GM23338 (cell line): ENCODE results near the gene CD1D. TPM values are rescaled to one million over a fixed set of nuclear protein-coding genes. Genes with fewer than 3 reads are reported as not detected.

Experiments used
- ATAC-seq: fragments of 200-7000 bp; cut with Tn5 transposase; 3 replicates; pipeline ENCODE4 v1.9.1; 2020
- DNase-seq: peaks from one replicate; pipeline ENCODE4 v3.0.0-alpha.2; 2015; ENCODE audit warnings: low spot score
- H2AFZ ChIP-seq: fragments of 200-600 bp; sonication (generic); 2 replicates; pipeline ENCODE4 v1.8.0; 2016; ENCODE audit warnings: antibody characterized with exemption, mild to moderate bottlenecking, moderate library complexity
- H3F3A ChIP-seq: fragments of 200-600 bp; sonication (generic); replicated peaks from 2 replicates; pipeline ENCODE4 v1.8.0; 2017; ENCODE audit warnings: antibody characterized with exemption, mixed run types, low read depth
- H3K27ac ChIP-seq: fragments of 200-600 bp; sonication (generic); 2 replicates; pipeline ENCODE4 v1.6.1; 2016; ENCODE audit warnings: low read depth
- H3K27me3 ChIP-seq: fragments of 200-600 bp; sonication (generic); 2 replicates; pipeline ENCODE4 v1.8.0; 2016; ENCODE audit warnings: mild to moderate bottlenecking, mixed run types, moderate library complexity; ENCODE audit not compliant: insufficient read depth
- H3K36me3 ChIP-seq: fragments of 200-600 bp; sonication (generic); 2 replicates; pipeline ENCODE4 v1.8.0; 2016; ENCODE audit warnings: mild to moderate bottlenecking; ENCODE audit not compliant: insufficient read depth
- H3K4me1 ChIP-seq: fragments of 200-600 bp; sonication (generic); 2 replicates; pipeline ENCODE4 v1.8.0; 2016; ENCODE audit warnings: mild to moderate bottlenecking, moderate library complexity; ENCODE audit not compliant: insufficient read depth
- H3K4me2 ChIP-seq: fragments of 200-600 bp; sonication (generic); 2 replicates; pipeline ENCODE4 v1.7.1; 2017; ENCODE audit warnings: mixed run types
- H3K4me3 ChIP-seq: fragments of 200-600 bp; sonication (generic); 2 replicates; pipeline ENCODE4 v1.6.1; 2016; ENCODE audit warnings: mixed run types
- H3K79me2 ChIP-seq: fragments of 200-600 bp; sonication (generic); replicated peaks from 2 replicates; pipeline ENCODE4 v1.8.0; 2017; ENCODE audit warnings: mild to moderate bottlenecking; ENCODE audit not compliant: insufficient read depth
- H3K9me2 ChIP-seq: fragments of 200-600 bp; sonication (generic); 2 replicates; pipeline ENCODE4 v1.8.0; 2017; ENCODE audit not compliant: insufficient read depth
- H4K20me1 ChIP-seq: fragments of 200-600 bp; sonication (generic); replicated peaks from 2 replicates; pipeline ENCODE4 v1.8.0; 2017; ENCODE audit warnings: mild to moderate bottlenecking; ENCODE audit not compliant: insufficient read depth
- H3K27ac Mint-ChIP-seq: 2 replicates; pipeline ENCODE4 v1.8.0; 2020; ENCODE audit warnings: inconsistent platforms, mild to moderate bottlenecking, moderate library complexity, mixed read lengths
- H3K27me3 Mint-ChIP-seq: 3 replicates; pipeline ENCODE4 v1.8.0; 2022; ENCODE audit warnings: low read depth, mild to moderate bottlenecking, moderate library complexity, mixed read lengths, inconsistent platforms; ENCODE audit not compliant: insufficient read depth, poor library complexity
- H3K36me3 Mint-ChIP-seq: 3 replicates; pipeline ENCODE4 v1.8.0; 2021; ENCODE audit warnings: low read depth, mild to moderate bottlenecking, inconsistent platforms, moderate library complexity, mixed read lengths
- H3K4me1 Mint-ChIP-seq: 3 replicates; pipeline ENCODE4 v1.8.0; 2020; ENCODE audit warnings: mild to moderate bottlenecking, inconsistent platforms, mixed read lengths
- H3K4me3 Mint-ChIP-seq: 3 replicates; pipeline ENCODE4 v1.8.0; 2021; ENCODE audit warnings: moderate library complexity, mild to moderate bottlenecking, inconsistent platforms, mixed read lengths
- H3K9me3 Mint-ChIP-seq: 3 replicates; pipeline ENCODE4 v1.8.0; 2020; ENCODE audit warnings: moderate library complexity, mild to moderate bottlenecking, inconsistent platforms, mixed read lengths
- CREB1 ChIP-seq: fragments of 250-450 bp; sonication (Bioruptor Pico); IDR thresholded peaks from 2 replicates; pipeline ENCODE4 v1.5.0; 2020; ENCODE audit warnings: low read depth, mild to moderate bottlenecking, moderate library complexity
- EZH2 ChIP-seq: fragments of 200-600 bp; sonication (generic); IDR thresholded peaks from one replicate; pipeline ENCODE4 v1.8.0; 2017; ENCODE audit warnings: antibody characterized with exemption, mild to moderate bottlenecking, low read depth; ENCODE audit not compliant: unreplicated experiment
- EZH2phosphoT487 ChIP-seq: fragments of 200-600 bp; sonication (generic); IDR thresholded peaks from one replicate; pipeline ENCODE4 v1.8.1; 2018; ENCODE audit warnings: antibody characterized with exemption; ENCODE audit not compliant: unreplicated experiment
- JUNB ChIP-seq: IDR thresholded peaks from one replicate; pipeline ENCODE4 v1.6.1; 2016; ENCODE audit warnings: antibody characterized with exemption; ENCODE audit not compliant: unreplicated experiment
- NANOG ChIP-seq: IDR thresholded peaks from 2 replicates; pipeline ENCODE4 v1.6.1; 2016; ENCODE audit warnings: antibody characterized with exemption, borderline replicate concordance
- POLR2AphosphoS5 ChIP-seq: IDR thresholded peaks from 2 replicates; pipeline ENCODE4 v1.6.1; 2016; ENCODE audit warnings: antibody characterized with exemption, low read depth
- REST ChIP-seq: IDR thresholded peaks from one replicate; pipeline ENCODE4 v1.6.1; 2018; ENCODE audit warnings: antibody characterized with exemption; ENCODE audit not compliant: unreplicated experiment
- STAT1 ChIP-seq: IDR thresholded peaks from one replicate; pipeline ENCODE4 v1.6.1; 2016; ENCODE audit warnings: antibody characterized with exemption; ENCODE audit not compliant: unreplicated experiment
- ZNF114 ChIP-seq: fragments of 250-450 bp; sonication (Bioruptor Pico); IDR thresholded peaks from 2 replicates; pipeline ENCODE4 v1.5.0; 2020; ENCODE audit warnings: mild to moderate bottlenecking, moderate library complexity
- ZNF331 ChIP-seq: fragments of 250-450 bp; sonication (Bioruptor Pico); IDR thresholded peaks from 2 replicates; pipeline ENCODE4 v1.5.0; 2020; ENCODE audit warnings: low read depth, mild to moderate bottlenecking, moderate library complexity
- polyA plus RNA-seq: library from polyadenylated mRNA; unstranded; fragments of >200 nt; fragmentation: Nextera tagmentation; extraction: Ambion mirVana; gene quantifications from 2 replicates; pipeline ENCODE4 v1.2.1, GENCODE V29; 2016
- total RNA-seq: library from RNA; depleted of rRNA; stranded (reverse); fragments of >200 nt; shearing (Covaris generic); gene quantifications from 2 replicates; pipeline ENCODE4 v1.2.3, GENCODE V29; 2014
- TF ChIP-seq, protein P1 (sequence below), 2 experiments: fragments of 200-600 bp in 1 of 2; sonication (generic) in 1 of 2; conservative IDR thresholded peaks; 2 replicates each; pipeline versions ENCODE4 v1.5.1 to v1.6.1; 2016 to 2017; ENCODE audit warnings: antibody characterized with exemption in 2 of 2, low read depth in 2 of 2, mild to moderate bottlenecking in 2 of 2, moderate library complexity in 1 of 2
- TF ChIP-seq, protein P2 (sequence below): IDR thresholded peaks from 2 replicates; pipeline ENCODE4 v1.6.1; 2016; ENCODE audit warnings: antibody characterized with exemption
- TF ChIP-seq, protein P3 (sequence below): fragments of 250-450 bp; sonication (Bioruptor Pico); IDR thresholded peaks from 2 replicates; pipeline ENCODE4 v1.5.0; 2020; ENCODE audit warnings: mild to moderate bottlenecking, moderate library complexity

CD1D gene
- total and polyA plus RNA-seq, 2 experiments from 2014 or later, result 1.5 to 2.7 TPM

DNA sequence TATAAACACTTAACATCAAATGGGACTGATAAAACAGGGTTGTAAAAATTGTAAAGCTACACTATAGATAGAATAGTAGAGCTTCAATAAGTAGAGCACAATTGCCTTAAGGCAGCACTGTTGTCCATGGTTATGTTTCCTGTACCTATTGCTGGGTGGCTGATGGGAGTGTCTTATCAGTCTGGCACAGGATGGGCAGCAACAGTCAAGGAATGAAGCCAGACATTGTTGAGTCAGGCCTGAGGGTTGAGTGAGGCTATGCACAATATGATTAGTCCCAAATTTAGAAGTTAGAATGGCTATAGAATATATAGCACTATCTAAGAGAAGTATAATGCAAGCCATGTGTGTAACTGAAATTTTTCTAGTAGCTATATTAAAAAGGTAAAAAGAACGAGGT lies 25.0 kb upstream of the CD1D start:
- H3K9me2 ChIP-seq, result peaks cover 13% of the 10 kb centered on the region

More for the DNA sequence above, 25.0 kb upstream of the CD1D start:
- H3K4me3 ChIP-seq, result no peak overlapping the region
- Mint-ChIP-seq H3K4me3 (no peak overlapping the region), H3K27ac (no peak overlapping the region), H3K27me3 (peaks cover 3% of the 10 kb centered on the region), H3K9me3 (no peaks in the 10 kb centered on the region), H3K4me1 (peaks cover 10% of the 10 kb centered on the region), H3K36me3 (no peaks in the 10 kb centered on the region)
- no peak overlapping the region for H3K4me2 ChIP-seq
- H4K20me1 ChIP-seq, result no peaks in the 10 kb centered on the region
- no peaks in the 10 kb centered on the region for H3K79me2 ChIP-seq
- TF ChIP-seq, protein P1, sequence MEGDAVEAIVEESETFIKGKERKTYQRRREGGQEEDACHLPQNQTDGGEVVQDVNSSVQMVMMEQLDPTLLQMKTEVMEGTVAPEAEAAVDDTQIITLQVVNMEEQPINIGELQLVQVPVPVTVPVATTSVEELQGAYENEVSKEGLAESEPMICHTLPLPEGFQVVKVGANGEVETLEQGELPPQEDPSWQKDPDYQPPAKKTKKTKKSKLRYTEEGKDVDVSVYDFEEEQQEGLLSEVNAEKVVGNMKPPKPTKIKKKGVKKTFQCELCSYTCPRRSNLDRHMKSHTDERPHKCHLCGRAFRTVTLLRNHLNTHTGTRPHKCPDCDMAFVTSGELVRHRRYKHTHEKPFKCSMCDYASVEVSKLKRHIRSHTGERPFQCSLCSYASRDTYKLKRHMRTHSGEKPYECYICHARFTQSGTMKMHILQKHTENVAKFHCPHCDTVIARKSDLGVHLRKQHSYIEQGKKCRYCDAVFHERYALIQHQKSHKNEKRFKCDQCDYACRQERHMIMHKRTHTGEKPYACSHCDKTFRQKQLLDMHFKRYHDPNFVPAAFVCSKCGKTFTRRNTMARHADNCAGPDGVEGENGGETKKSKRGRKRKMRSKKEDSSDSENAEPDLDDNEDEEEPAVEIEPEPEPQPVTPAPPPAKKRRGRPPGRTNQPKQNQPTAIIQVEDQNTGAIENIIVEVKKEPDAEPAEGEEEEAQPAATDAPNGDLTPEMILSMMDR (conservative IDR thresholded peaks at IDR 0.05; ENCODE audit: low read depth in 2 of 2), result no peak
- TF ChIP-seq EZH2phosphoT487, result no peak
- no peak for TF ChIP-seq ZNF114 (CRISPR knock-in tag)
- TF ChIP-seq JUNB, result no peak
- no peak for TF ChIP-seq CREB1 (CRISPR knock-in tag)
- TF ChIP-seq ZNF331 (CRISPR knock-in tag), result no peak
- no peak for TF ChIP-seq POLR2AphosphoS5
- TF ChIP-seq REST, result no peak
- TF ChIP-seq, protein P2, sequence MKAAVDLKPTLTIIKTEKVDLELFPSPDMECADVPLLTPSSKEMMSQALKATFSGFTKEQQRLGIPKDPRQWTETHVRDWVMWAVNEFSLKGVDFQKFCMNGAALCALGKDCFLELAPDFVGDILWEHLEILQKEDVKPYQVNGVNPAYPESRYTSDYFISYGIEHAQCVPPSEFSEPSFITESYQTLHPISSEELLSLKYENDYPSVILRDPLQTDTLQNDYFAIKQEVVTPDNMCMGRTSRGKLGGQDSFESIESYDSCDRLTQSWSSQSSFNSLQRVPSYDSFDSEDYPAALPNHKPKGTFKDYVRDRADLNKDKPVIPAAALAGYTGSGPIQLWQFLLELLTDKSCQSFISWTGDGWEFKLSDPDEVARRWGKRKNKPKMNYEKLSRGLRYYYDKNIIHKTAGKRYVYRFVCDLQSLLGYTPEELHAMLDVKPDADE, result no peak
- no peak for TF ChIP-seq STAT1
- no peak for TF ChIP-seq EZH2
- TF ChIP-seq, protein P3, sequence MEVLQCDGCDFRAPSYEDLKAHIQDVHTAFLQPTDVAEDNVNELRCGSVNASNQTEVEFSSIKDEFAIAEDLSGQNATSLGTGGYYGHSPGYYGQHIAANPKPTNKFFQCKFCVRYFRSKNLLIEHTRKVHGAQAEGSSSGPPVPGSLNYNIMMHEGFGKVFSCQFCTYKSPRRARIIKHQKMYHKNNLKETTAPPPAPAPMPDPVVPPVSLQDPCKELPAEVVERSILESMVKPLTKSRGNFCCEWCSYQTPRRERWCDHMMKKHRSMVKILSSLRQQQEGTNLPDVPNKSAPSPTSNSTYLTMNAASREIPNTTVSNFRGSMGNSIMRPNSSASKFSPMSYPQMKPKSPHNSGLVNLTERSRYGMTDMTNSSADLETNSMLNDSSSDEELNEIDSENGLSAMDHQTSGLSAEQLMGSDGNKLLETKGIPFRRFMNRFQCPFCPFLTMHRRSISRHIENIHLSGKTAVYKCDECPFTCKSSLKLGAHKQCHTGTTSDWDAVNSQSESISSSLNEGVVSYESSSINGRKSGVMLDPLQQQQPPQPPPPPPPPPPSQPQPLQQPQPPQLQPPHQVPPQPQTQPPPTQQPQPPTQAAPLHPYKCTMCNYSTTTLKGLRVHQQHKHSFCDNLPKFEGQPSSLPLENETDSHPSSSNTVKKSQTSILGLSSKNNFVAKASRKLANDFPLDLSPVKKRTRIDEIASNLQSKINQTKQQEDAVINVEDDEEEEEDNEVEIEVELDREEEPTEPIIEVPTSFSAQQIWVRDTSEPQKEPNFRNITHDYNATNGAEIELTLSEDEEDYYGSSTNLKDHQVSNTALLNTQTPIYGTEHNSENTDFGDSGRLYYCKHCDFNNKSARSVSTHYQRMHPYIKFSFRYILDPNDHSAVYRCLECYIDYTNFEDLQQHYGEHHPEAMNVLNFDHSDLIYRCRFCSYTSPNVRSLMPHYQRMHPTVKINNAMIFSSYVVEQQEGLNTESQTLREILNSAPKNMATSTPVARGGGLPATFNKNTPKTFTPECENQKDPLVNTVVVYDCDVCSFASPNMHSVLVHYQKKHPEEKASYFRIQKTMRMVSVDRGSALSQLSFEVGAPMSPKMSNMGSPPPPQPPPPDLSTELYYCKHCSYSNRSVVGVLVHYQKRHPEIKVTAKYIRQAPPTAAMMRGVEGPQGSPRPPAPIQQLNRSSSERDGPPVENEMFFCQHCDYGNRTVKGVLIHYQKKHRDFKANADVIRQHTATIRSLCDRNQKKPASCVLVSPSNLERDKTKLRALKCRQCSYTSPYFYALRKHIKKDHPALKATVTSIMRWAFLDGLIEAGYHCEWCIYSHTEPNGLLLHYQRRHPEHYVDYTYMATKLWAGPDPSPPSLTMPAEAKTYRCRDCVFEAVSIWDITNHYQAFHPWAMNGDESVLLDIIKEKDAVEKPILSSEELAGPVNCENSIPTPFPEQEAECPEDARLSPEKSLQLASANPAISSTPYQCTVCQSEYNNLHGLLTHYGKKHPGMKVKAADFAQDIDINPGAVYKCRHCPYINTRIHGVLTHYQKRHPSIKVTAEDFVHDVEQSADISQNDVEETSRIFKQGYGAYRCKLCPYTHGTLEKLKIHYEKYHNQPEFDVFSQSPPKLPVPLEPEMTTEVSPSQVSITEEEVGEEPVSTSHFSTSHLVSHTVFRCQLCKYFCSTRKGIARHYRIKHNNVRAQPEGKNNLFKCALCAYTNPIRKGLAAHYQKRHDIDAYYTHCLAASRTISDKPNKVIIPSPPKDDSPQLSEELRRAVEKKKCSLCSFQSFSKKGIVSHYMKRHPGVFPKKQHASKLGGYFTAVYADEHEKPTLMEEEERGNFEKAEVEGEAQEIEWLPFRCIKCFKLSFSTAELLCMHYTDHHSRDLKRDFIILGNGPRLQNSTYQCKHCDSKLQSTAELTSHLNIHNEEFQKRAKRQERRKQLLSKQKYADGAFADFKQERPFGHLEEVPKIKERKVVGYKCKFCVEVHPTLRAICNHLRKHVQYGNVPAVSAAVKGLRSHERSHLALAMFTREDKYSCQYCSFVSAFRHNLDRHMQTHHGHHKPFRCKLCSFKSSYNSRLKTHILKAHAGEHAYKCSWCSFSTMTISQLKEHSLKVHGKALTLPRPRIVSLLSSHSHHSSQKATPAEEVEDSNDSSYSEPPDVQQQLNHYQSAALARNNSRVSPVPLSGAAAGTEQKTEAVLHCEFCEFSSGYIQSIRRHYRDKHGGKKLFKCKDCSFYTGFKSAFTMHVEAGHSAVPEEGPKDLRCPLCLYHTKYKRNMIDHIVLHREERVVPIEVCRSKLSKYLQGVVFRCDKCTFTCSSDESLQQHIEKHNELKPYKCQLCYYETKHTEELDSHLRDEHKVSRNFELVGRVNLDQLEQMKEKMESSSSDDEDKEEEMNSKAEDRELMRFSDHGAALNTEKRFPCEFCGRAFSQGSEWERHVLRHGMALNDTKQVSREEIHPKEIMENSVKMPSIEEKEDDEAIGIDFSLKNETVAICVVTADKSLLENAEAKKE, result no peak
- TF ChIP-seq NANOG, result no peak
- no peak overlapping the region for H3K27ac ChIP-seq
- ATAC-seq, result no peak
- DNase-seq, result no peak
- no peaks in the 10 kb centered on the region for H3K36me3 ChIP-seq
- H3K27me3 ChIP-seq, result peaks cover 12% of the 10 kb centered on the region; the same call in 1 of the 2 replicates
- no peaks in the 10 kb centered on the region for H3F3A ChIP-seq
- H3K4me1 ChIP-seq, result peaks cover 11% of the 10 kb centered on the region
- H2AFZ ChIP-seq, result no peak overlapping the region
